Colonic mucosa (tissue), 4 donors: ENCODE measurements around the gene HOXC12. TPM values are rescaled to one million over a fixed set of nuclear protein-coding genes. Genes with fewer than 3 reads are reported as not detected.
A peak's percentile ranks its signal among the peaks of the same experiment; 100 is the strongest.

Source experiments
- DNase-seq: peaks from one replicate; pipeline ENCODE4 v3.0.0-alpha.2; 2020
- H3K27ac ChIP-seq: fragments of 200-600 bp; one replicate; pipeline ENCODE4 v1.8.0; 2021
- H3K27me3 ChIP-seq: fragments of 200-600 bp; one replicate; pipeline ENCODE4 v1.8.0; 2021
- H3K36me3 ChIP-seq: fragments of 200-600 bp; one replicate; pipeline ENCODE4 v1.8.0; 2021
- H3K4me1 ChIP-seq: fragments of 200-600 bp; one replicate; pipeline ENCODE4 v1.8.0; 2021; ENCODE audit warnings: mild to moderate bottlenecking
- H3K4me3 ChIP-seq: fragments of 200-600 bp; one replicate; pipeline ENCODE4 v1.8.0; 2021
- H3K9ac ChIP-seq, 2 donors: one replicate each; pipeline ENCODE4 v1.7.0; 2013; ENCODE audit warnings: control low read depth in 2 of 2, low read depth in 2 of 2, low read length in 2 of 2
- H3K9me3 ChIP-seq: fragments of 200-600 bp; one replicate; pipeline ENCODE4 v1.8.0; 2021
- intact Hi-C: fragments of 100-400 bp; cut with DNase I; formaldehyde crosslinking; loops from one replicate; pipeline ENCODE4 v1.14.1; 2022
- total RNA-seq, 2 donors: library from RNA; stranded (reverse); fragmentation: NEBNext Ultra II Directional in 1 of 2; extraction: Animal tissue kit (Norgen Biotek cat#: 25700) in 1 of 2; gene quantifications; one replicate each; pipeline ENCODE4 v1.2.1, GENCODE V29; 2021
- TF ChIP-seq, protein P1 (sequence below): fragments of 200-600 bp; IDR thresholded peaks from one replicate; pipeline ENCODE4 v1.8.0; 2022; ENCODE audit warnings: antibody characterized with exemption, mild to moderate bottlenecking
- donor health status: healthy.
- donor health status: DM: no; HTN: no; CAD: no.
- donor health status: DM: no; HTN: no; CAD: no.

The HOXC12 gene
- total RNA-seq, 2 donors from 2014 or later: not detected

GRCh38 chr12:53994009-53994263, 39.2 kb downstream of the HOXC12 start:
- no peaks in the 10 kb centered on the region for H3K9me3 ChIP-seq
- H3K9ac ChIP-seq: no peak overlapping the region
- no peak overlapping the region for H3K27ac ChIP-seq
- DNase-seq: no peak
- H3K36me3 ChIP-seq: no peaks in the 10 kb centered on the region
- no peak overlapping the region for H3K4me3 ChIP-seq
- H3K27me3 ChIP-seq: peaks cover 100% of the 10 kb centered on the region
- intact Hi-C loops: no loop called here
- peaks cover 9% of the 10 kb centered on the region for H3K4me1 ChIP-seq
- TF ChIP-seq, protein P1, sequence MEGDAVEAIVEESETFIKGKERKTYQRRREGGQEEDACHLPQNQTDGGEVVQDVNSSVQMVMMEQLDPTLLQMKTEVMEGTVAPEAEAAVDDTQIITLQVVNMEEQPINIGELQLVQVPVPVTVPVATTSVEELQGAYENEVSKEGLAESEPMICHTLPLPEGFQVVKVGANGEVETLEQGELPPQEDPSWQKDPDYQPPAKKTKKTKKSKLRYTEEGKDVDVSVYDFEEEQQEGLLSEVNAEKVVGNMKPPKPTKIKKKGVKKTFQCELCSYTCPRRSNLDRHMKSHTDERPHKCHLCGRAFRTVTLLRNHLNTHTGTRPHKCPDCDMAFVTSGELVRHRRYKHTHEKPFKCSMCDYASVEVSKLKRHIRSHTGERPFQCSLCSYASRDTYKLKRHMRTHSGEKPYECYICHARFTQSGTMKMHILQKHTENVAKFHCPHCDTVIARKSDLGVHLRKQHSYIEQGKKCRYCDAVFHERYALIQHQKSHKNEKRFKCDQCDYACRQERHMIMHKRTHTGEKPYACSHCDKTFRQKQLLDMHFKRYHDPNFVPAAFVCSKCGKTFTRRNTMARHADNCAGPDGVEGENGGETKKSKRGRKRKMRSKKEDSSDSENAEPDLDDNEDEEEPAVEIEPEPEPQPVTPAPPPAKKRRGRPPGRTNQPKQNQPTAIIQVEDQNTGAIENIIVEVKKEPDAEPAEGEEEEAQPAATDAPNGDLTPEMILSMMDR: no peak

- Histone ChIP-seq H3K36me3 (no peaks in the 10 kb centered on the region), H3K4me1 (peaks cover 9% of the 10 kb centered on the region), H3K27ac (no peak overlapping the region), H3K4me3 (no peak overlapping the region), H3K9ac (no peak overlapping the region), H3K9me3 (no peaks in the 10 kb centered on the region), H3K27me3 (peaks cover 100% of the 10 kb centered on the region)
- intact Hi-C loops: no loop called here
- TF ChIP-seq, protein P1: no peak
- no peak for DNase-seq
These were observed 39.7 kb downstream of the HOXC12 start for GRCh38 chr12:53994264-53995001.

DNA sequence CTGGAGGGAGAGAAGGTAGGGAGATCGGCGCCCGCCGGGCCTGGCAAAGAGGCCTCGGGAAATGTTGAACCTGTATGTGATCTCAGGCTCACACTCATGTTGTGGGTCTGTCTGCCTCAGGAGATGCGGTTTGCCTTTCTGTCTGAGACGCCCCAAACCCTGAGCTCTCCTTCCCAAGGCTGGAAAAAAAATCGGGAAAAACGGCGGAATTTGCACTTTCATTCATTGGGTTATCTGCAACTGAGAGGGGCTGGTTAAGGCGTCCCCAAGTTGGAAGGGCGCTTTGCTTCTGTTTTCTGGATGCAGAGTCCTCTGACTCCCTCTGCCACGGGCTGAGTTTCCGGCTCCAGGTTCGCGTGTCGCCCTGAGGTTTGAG, 40.3 kb downstream of the HOXC12 start:
- peaks cover 100% of the 10 kb centered on the region for H3K27me3 ChIP-seq
- H3K36me3 ChIP-seq: no peaks in the 10 kb centered on the region
- H3K9ac ChIP-seq: no peak overlapping the region

GRCh38 chr12:53995378-53996239, 40.9 kb downstream of the HOXC12 start:
- H3K4me3 ChIP-seq: peak overlapping the region; percentile 37
- H3K27ac ChIP-seq: no peak overlapping the region
- H3K9me3 ChIP-seq: no peaks in the 10 kb centered on the region
- peaks cover 9% of the 10 kb centered on the region for H3K4me1 ChIP-seq
- H3K36me3 ChIP-seq: no peaks in the 10 kb centered on the region
- H3K27me3 ChIP-seq: peaks cover 100% of the 10 kb centered on the region
- H3K9ac ChIP-seq: peak overlapping the region in 1 of 2 donors; percentile 19
- DNase-seq: no peak
- TF ChIP-seq, protein P1: no peak
- intact Hi-C loops: no loop called here

More for the DNA sequence above, 40.3 kb downstream of the HOXC12 start:
- intact Hi-C loops: no loop called here
- TF ChIP-seq, protein P1: no peak
- H3K4me3 ChIP-seq: no peak overlapping the region
- DNase-seq: no peak
- H3K4me1 ChIP-seq: peaks cover 9% of the 10 kb centered on the region
- H3K27ac ChIP-seq: no peak overlapping the region
- no peaks in the 10 kb centered on the region for H3K9me3 ChIP-seq

DNA sequence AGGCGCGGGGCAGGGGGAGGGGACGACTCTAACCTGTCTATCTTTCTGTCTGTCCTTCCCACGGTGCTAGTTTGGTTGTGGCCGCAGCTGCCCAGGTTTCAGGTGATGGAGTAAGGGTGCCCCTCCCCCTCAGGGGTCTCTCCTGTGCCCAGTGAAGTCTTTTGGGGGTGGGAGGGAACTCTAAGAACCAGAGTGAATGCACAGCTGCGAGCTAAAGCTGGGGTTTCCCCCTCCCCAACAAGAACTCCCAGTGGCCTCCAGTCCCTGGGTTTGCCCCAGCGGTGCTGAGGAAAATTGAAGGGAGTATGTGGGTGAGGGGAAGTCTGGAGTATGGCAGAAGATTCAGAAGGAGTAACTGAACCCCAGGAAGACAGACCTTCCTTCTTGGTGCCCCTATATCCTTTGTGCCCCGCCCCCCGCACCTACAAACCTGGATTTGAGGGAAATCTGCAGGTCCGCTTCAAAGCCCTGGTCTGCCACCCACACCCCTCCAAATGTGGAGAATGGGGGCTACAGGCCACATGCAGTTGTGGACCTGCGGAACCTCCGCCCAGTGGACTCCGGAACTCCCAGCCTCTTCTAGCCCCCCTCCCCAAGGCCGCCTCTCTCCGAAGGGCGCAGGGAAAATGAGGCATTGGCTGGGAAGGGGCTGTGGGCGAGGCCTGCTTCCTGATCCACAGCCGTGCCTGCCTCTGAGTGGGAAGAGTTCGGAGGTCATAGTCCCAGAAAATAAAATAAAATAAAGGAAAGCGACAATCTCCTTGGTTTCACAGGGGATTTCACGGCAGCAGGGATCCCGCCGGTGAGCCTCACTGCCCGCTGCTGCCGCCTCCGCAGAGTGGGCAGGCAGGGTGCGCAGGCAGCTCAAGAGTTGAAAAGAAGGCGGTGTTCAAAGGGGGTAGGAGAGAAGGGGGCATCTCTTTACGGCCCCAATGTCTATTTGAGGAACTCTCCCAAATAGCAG, 41.8 kb downstream of the HOXC12 start:
- Histone ChIP-seq H3K9me3 (no peaks in the 10 kb centered on the region), H3K9ac (no peak overlapping the region), H3K27me3 (peaks cover 100% of the 10 kb centered on the region), H3K4me3 (peak overlapping the region; percentile 37), H3K4me1 (peaks cover 9% of the 10 kb centered on the region), H3K36me3 (no peaks in the 10 kb centered on the region), H3K27ac (no peak overlapping the region)
- intact Hi-C loops: no loop called here
- TF ChIP-seq, protein P1: no peak
- no peak for DNase-seq
